B cell (primary cell): ENCODE measurements around the gene ICAM1.

Source experiments
- CTCF ChIP-seq: fragments of 200-600 bp; IDR thresholded peaks from one replicate; pipeline ENCODE4 v1.8.0; 2022; ENCODE audit warnings: antibody characterized with exemption, mild to moderate bottlenecking
- EZH2 ChIP-seq: IDR thresholded peaks from 2 replicates; pipeline ENCODE4 v1.6.1; 2012; ENCODE audit warnings: borderline replicate concordance, low read depth, mild to moderate bottlenecking, moderate library complexity, low read length; ENCODE audit not compliant: insufficient read depth, poor library complexity, severe bottlenecking

- TF ChIP-seq CTCF (no peak), EZH2 (no peak)
Observed at GRCh38 chr19:10306327-10306726, 35.4 kb downstream of the ICAM1 start.
